GM19452 (cell line): ENCODE data around the gene PRLH.
"Not testable (repeated sequence)": the region's sequence is repeated elsewhere in the genome, so short reads cannot be mapped to it uniquely, and the experiment has no call there.

ENCODE experiments used
- ATAC-seq: cut with Tn5 transposase; IDR thresholded peaks from one replicate; pipeline ENCODE4 v1.9.1; 2021; ENCODE audit not compliant: unreplicated experiment

The PRLH gene

GRCh38 chr2:237581326-237581725, 15.0 kb downstream of the PRLH start:
- no peak for ATAC-seq

DNA sequence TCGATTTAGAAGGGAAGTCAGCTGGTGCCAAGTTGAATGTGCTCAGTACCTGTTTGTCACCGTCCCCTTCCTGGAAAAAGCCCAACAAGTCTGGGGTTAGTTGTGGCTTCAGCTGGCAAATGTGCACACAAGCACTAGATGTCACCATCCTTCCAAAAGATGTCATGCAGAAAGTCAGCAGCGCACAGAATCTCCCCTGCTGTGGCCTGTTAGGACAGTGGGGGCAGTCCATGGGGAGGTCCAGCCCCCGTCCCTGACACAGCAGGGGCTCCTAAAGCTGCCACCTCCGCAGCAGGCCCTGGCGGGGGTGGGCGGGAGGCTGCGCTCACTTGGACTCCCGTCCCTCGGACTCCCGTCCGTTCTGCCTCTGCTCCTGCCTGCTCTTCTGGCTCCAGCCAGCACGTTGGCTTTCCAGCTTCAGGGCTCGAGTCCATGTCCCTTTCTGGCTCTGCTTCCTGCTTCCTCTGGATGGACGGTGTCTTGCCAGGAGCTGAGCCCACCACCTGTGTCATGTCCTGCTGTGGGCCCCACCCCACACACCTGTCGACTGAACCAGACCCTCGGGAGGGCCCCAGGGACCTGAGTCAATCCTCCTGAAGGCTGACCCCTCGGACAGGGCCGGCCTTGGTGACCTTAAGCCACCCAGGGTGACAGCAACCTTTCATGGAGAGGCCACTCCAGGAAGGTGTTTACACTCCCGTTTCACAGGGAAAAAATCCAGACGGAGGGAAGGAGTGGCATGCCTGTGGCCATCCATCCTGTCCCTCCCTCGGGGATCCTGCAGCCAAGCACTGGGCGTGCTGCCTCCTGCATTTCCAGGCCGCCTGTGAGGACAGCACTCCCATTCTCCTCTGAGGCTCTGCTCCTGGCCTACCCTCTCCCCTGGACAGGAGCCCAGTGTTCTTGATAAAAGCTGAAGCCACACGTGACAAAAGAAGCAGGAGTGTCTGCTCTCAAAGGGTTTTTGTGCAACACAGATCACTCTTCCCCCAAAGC, 15.7 kb downstream of the PRLH start:
- no peak for ATAC-seq

- no peak for ATAC-seq
These were observed 17.3 kb downstream of the PRLH start for GRCh38 chr2:237583385-237584295.

DNA sequence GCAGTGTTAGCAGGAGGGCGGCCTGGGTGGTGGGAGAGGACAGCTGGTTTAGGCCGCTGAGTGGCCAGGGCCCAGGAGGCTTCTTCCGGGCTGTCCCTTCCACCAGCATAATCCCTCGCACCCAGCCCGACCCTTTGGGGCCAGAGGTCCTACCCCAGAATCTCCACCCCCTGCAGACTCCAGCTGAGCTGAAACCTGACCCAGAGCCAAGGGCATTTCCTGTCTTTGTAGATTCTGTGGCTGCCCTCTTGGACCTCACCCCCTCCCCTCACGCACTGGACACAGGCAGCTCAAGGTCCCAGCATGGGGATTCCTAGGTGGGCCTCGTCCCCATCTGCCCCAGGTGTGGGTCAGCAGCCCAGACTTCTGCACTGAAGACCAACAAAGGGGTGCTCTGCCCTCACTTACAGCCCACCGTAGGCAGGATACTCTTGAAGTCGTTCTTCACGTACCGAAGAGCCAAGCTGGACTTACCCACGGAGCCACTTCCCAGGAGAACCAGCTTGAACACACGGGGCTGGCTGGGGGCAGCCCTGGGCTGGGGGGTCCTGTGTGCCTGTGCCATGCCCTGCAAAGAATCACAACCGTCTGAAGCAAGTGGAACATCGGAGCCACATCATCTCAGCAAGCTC, 19.3 kb downstream of the PRLH start:
- no peak for ATAC-seq

DNA sequence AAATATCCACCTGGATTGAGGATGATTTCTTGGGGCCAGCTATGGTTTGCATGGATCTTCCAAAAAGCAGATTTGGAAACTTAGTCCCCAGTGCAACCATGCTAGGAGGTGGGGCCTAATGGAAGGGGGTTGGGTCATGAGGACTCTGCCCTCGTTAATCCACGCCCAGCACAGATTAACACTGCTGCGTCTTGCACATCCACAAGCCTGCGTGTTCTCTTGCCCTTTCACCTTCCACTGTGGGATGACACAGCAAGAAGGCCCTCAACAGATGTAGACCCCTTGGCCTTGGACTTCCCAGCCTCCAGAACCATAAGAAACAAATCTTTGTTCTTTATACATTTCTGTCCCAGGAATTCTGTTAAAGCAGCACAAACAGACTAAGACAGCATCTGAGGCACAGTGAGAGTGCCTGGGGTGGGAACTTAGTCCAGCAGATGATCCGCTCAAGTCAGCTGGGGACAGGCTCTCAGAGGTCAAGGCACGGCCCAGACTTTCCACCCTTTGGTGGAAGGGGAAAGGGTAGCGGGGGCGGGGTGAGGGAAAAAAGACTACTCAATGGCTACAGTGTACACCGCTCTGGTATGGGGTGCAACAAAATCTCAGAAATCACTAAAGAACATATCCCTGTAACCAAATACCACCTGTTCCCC, 21.8 kb downstream of the PRLH start:
- ATAC-seq = no peak

GRCh38 chr2:237590272-237591140, 24.1 kb downstream of the PRLH start, which contains the start of gene RAB17:
Gene RAB17, minus strand, starts transcription at chr2:237590734. Its CDS starts 4,580 bp downstream, at chr2:237586154.
- no peak for ATAC-seq

GRCh38 chr2:237591141-237591881, 24.9 kb downstream of the PRLH start:
- ATAC-seq = no peak

DNA sequence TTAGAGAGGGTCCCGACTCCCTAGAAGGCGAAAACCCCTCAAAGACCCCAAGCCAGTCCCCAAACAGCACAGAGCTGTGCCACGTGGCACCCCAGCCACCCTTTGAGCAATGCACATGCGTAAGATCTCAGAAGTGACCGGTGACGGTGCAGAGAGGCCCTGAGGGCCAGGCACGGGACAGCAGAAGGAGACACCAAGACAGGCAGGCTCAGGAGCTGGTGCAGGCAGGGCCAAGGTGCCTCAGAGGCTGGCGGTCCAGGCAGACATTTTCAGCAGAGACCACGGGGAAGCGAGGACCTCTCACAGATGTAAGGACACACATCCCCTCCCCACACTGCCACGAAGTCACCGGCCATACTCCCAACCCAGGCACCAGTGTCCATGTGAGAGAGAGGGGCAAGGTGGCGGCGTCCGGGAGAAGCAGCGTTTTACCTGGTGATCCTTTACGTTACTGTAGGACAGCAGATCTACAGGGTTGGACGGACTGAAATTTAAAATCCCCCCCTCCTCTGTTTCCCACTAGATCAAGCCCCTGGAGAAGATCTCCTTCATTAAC, 26.1 kb downstream of the PRLH start:
- no peak for ATAC-seq

- no peak for ATAC-seq
These were observed 26.7 kb downstream of the PRLH start for GRCh38 chr2:237593036-237593435.

DNA sequence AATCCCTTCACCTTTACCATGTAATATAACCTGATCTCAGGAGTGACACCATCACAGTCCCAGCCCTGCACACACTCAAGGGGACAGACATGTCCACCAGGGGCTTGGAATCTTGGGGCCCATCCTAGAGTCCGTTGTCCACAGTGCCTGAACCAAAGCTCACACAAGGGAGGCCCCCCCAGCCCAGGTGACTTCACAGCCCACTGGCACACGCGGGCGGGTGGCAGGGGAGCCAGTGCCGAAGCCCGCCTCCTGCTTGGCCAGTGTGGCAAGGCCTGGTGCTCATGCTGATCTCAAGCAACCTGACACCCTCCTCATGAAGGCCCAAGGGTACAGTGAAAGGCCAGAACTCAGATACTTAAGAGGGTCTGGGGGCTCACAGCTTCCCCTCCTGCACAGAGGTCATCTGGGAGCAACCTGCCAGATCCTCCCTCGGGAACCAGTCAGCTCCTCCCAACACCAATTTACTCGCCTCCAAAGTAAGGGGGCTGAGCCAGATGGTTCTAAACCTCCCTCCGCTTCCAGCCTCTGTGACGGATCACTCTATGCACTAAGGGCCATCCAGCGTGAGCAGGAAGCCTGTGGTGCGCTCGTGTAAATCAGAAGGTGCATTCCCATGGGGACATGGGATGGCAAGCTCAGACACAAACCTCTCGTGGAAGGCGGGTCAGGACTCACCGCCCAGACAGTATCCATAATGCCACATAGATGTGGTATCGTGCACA, 27.4 kb downstream of the PRLH start:
- no peak for ATAC-seq

GRCh38 chr2:237594514-237594871, 28.1 kb downstream of the PRLH start:
- ATAC-seq = no peak

- not testable (repeated sequence) for ATAC-seq
These were observed 29.6 kb downstream of the PRLH start for GRCh38 chr2:237595829-237596519.

GRCh38 chr2:237596520-237597195, 30.3 kb downstream of the PRLH start:
- no peak for ATAC-seq

DNA sequence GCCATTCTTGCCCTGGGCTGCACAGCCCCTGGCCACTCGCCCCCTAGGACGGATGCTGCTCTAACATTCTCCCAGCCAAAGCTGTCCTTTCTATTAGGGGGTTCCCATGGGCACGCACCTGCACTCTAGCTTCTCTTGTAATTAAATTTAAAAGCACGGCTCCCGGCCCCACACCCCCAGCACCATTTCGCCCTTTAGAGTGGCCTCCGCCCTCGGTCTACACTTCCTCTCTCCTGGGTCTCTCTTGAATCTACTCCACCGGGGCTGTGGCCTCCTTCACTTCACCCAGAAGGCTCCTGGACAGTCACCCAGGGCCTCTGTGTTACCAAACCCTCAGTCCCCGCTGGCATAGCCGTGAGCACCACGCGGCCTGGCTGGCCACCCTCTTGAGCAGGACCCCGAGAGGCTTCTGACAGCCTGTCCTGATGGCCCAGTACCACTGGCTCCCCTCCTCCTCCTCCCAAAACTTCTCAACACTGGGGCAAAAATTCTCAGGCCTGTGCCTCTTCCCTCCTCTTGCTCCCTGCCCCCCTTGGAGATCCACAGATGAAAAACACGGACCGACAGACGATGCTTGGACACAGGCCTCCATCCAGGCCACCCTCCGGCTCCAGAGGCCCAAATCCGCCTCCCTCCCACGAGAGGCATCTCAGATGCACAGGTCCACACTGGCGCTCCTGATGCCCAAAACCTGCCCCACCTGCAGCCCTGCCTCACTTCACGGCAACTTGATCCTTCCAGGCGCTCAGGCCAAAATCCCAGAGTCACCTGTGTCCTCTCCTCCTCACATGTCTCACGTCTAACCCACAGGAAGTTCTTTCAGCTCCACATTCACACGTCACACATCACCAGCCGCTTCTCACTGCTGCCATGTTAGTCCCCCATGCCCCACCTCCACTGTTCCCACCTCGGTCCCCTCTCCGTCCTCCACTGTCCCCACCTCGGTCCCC, 31.1 kb downstream of the PRLH start:
- no peak for ATAC-seq

DNA sequence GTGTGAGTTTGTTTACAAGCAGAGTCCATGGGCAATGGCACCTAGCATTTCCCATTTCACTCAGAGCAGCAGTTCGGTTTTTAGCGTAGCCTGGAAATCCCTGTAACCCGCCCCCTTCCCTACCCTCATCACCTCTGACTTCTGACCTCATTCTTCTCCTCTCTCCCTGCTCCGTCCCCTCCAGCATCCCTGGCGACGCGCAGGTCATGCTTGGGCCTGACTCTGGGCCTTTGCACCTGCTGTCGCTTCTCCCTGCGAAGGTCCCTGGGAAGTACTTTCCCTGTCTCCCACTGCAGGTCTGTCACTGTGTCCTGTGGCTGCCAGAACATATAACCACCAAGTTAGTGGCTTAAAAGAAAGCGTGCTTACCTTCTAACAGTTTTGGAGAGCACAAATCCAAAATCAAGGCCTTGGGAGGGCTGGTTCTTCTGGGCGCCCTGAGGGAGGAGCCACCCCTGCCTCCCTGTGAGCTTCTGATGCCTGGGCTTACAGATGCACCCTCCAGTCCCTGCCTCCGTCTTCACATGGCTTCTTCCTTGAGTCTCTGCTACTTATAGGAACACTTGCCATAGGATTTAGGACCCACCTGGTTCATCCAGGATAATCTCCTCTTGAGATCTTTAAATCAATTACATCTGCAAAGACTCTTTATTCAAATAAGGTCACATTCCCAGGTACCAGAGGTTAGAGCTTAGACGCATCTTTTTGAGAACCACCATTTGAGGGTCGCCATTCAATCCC, 32.3 kb downstream of the PRLH start:
- no peak for ATAC-seq
